Keratinocyte (primary cell): ENCODE results near the gene FOXP4.

Source experiments
- EZH2 ChIP-seq: IDR thresholded peaks from one replicate; pipeline ENCODE4 v1.6.1; 2012; ENCODE audit warnings: inconsistent platforms, mild to moderate bottlenecking, low read length, moderate library complexity
- TF ChIP-seq, protein P1 (sequence below), 3 experiments: IDR thresholded peaks in 1 of 3; conservative IDR thresholded peaks in 1 of 3; optimal IDR thresholded peaks in 1 of 3; 2 replicates in 2 of 3; 3 replicates in 1 of 3; pipeline versions ENCODE3 to v1.5.1; 2011; ENCODE audit warnings: low read length in 3 of 3, mild to moderate bottlenecking in 3 of 3, moderate library complexity in 2 of 3, control low read depth in 1 of 3, inconsistent platforms in 1 of 3; ENCODE audit not compliant: insufficient read depth in 2 of 3; ENCODE audit errors: extremely low read depth in 1 of 3

DNA sequence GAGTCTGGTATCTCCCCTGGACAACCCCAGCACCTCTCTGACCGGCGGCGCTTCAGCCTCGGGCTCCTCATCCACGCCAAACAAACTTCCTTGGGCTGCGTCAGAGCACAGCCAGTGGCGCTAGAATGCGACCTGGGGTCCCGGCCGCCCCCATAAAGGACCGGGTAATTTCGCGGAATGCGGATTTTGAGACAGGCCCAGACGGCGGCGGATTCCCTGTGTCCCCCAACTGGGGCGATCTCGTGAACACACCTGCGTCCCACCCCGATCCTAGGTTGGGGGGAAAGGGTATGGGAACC lies 1.6 kb downstream of the FOXP4 start:
- TF ChIP-seq, protein P1, sequence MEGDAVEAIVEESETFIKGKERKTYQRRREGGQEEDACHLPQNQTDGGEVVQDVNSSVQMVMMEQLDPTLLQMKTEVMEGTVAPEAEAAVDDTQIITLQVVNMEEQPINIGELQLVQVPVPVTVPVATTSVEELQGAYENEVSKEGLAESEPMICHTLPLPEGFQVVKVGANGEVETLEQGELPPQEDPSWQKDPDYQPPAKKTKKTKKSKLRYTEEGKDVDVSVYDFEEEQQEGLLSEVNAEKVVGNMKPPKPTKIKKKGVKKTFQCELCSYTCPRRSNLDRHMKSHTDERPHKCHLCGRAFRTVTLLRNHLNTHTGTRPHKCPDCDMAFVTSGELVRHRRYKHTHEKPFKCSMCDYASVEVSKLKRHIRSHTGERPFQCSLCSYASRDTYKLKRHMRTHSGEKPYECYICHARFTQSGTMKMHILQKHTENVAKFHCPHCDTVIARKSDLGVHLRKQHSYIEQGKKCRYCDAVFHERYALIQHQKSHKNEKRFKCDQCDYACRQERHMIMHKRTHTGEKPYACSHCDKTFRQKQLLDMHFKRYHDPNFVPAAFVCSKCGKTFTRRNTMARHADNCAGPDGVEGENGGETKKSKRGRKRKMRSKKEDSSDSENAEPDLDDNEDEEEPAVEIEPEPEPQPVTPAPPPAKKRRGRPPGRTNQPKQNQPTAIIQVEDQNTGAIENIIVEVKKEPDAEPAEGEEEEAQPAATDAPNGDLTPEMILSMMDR (optimal IDR thresholded peaks at IDR 0.05 in 1 of 3, IDR thresholded peaks at IDR 0.05 in 1 of 3, conservative IDR thresholded peaks at IDR 0.05 in 1 of 3; ENCODE audit: extremely low read depth in 1 of 3, insufficient read depth in 2 of 3, low read length in 3 of 3): no peak
- TF ChIP-seq EZH2: no peak
